PC-3 (cell line): ENCODE results near the gene FNBP1L. TPM values are rescaled to one million over a fixed set of nuclear protein-coding genes. Genes with fewer than 3 reads are reported as not detected.

ENCODE experiments used
- ATAC-seq: fragments of 200-7000 bp; cut with Tn5 transposase; 2 replicates; pipeline ENCODE4 v1.9.1; 2020; ENCODE audit warnings: mild to moderate bottlenecking, moderate library complexity
- BruUV-seq: library from RNA; stranded (reverse); fragments of 400-500 nt; replicated peaks from 2 replicates; lab custom pipeline; 2021; lab: Mats Ljungman, UMichigan
- CTCF ChIA-PET: fragments of 300-600 bp; sonication (Branson Sonifier 250); formaldehyde crosslinking; loops from one replicate; lab custom pipeline; 2022; ENCODE audit warnings: antibody characterized with exemption; lab: Charles Lee
- POLR2A ChIA-PET: fragments of 300-600 bp; sonication (Branson Sonifier 250); formaldehyde crosslinking; loops from one replicate; lab custom pipeline; 2022; ENCODE audit warnings: antibody characterized with exemption; ENCODE audit not compliant: unreplicated experiment; lab: Charles Lee
- DNase-seq: peaks from one replicate; pipeline ENCODE4 v3.0.0-alpha.2; 2015
- H2AFZ ChIP-seq: fragments of 300-600 bp; sonication (generic); 2 replicates; pipeline ENCODE4 v1.6.0; 2016; ENCODE audit warnings: antibody characterized with exemption, low read length
- H3F3A ChIP-seq: fragments of 300-600 bp; sonication (generic); one replicate; pipeline ENCODE4 v1.6.0; 2017; ENCODE audit warnings: antibody characterized with exemption, low read length, control low read depth, mild to moderate bottlenecking; ENCODE audit not compliant: unreplicated experiment
- H3K27ac ChIP-seq: fragments of 300-600 bp; sonication (generic); 2 replicates; pipeline ENCODE4 v1.5.1; 2016; ENCODE audit warnings: mild to moderate bottlenecking, low read length
- H3K27me3 ChIP-seq: fragments of 300-600 bp; sonication (generic); 2 replicates; pipeline ENCODE4 v1.6.1; 2016; ENCODE audit warnings: low read length, mixed read lengths
- H3K36me3 ChIP-seq: fragments of 300-600 bp; sonication (generic); 2 replicates; pipeline ENCODE4 v1.6.1; 2016; ENCODE audit warnings: low read depth, mixed run types, low read length, mixed read lengths
- H3K4me1 ChIP-seq: fragments of 300-600 bp; sonication (generic); 2 replicates; pipeline ENCODE4 v1.5.1; 2016; ENCODE audit warnings: low read length; ENCODE audit not compliant: insufficient read depth
- H3K4me2 ChIP-seq: fragments of 300-600 bp; sonication (generic); 2 replicates; pipeline ENCODE4 v1.6.0; 2016; ENCODE audit warnings: low read length
- H3K4me3 ChIP-seq: fragments of 300-600 bp; sonication (generic); 2 replicates; pipeline ENCODE4 v1.5.1; 2016; ENCODE audit warnings: mild to moderate bottlenecking, low read length, mixed read lengths
- H3K79me2 ChIP-seq: fragments of 300-600 bp; sonication (generic); 2 replicates; pipeline ENCODE4 v1.6.1; 2017; ENCODE audit warnings: low read length, mixed read lengths
- H3K9ac ChIP-seq: fragments of 300-600 bp; sonication (generic); 2 replicates; pipeline ENCODE4 v1.6.0; 2016; ENCODE audit warnings: mild to moderate bottlenecking, low read length
- H3K9me2 ChIP-seq: fragments of 300-600 bp; sonication (generic); replicated peaks from 2 replicates; pipeline ENCODE4 v1.6.1; 2016; ENCODE audit warnings: mixed run types, low read length, mixed read lengths
- H3K9me3 ChIP-seq: fragments of 300-600 bp; sonication (generic); 2 replicates; pipeline ENCODE4 v1.6.1; 2016; ENCODE audit warnings: low read length, mixed read lengths
- H4K20me1 ChIP-seq: fragments of 300-600 bp; sonication (generic); 2 replicates; pipeline ENCODE4 v1.6.1; 2016; ENCODE audit warnings: low read length, mixed read lengths
- EZH2 ChIP-seq: fragments of 300-600 bp; sonication (generic); IDR thresholded peaks from one replicate; pipeline ENCODE4 v1.6.1; 2017; ENCODE audit warnings: antibody characterized with exemption, mild to moderate bottlenecking, low read length; ENCODE audit not compliant: unreplicated experiment
- EZH2phosphoT487 ChIP-seq: fragments of 300-600 bp; sonication (generic); IDR thresholded peaks from 2 replicates; pipeline ENCODE4 v1.6.1; 2018; ENCODE audit warnings: mild to moderate bottlenecking, antibody characterized with exemption, low read length, borderline replicate concordance
- intact Hi-C: fragments of 100-400 bp; cut with micrococcal nuclease; formaldehyde crosslinking; loops from 2 replicates; pipeline ENCODE4 v1.9.0; 2023
- total RNA-seq: library from RNA; depleted of rRNA; stranded (reverse); fragments of >200 nt; gene quantifications from 2 replicates; pipeline ENCODE4 v1.2.3, GENCODE V29; 2014
- TF ChIP-seq, protein P1 (sequence below): fragments of 300-600 bp; sonication (generic); conservative IDR thresholded peaks from 2 replicates; pipeline ENCODE4 v1.5.1; 2017; ENCODE audit warnings: antibody characterized with exemption, low read depth, mild to moderate bottlenecking, low read length

Gene FNBP1L
- total RNA-seq, 1 experiment from 2014 or later = 28.3 TPM

DNA sequence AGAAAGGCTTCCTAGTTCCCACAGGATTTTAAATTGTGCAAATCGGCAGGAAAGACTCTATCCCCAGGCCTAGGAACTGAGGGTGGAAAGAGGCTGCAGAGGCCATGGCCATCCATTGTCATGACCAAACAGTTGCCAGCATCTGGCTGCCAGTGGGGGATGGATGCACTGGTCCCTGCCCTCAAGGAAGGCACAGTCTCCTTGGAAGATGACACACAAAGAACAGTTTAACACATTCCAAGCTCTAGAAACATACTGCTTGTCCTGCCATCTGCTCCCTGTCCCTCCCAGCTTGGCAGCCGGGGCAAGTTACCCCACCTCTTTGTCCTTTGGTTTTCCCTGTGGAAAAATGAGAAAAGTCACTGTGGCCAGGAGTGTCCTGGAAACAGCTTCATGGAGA, 150.5 kb downstream of the FNBP1L start:
- no peaks in the 10 kb centered on the region for H3K9me3 ChIP-seq
- H3K4me1 ChIP-seq = 0 out of 2 replicates have a peak, but pooled peaks cover 6% of the 10 kb centered on the region
- H3K9me2 ChIP-seq = no peaks in the 10 kb centered on the region
- no peak for TF ChIP-seq EZH2
- H3K36me3 ChIP-seq = peaks cover 70% of the 10 kb centered on the region
- BruUV-seq = no TSS peak
- no peaks in the 10 kb centered on the region for H3K27me3 ChIP-seq
- peaks cover 100% of the 10 kb centered on the region for H3K79me2 ChIP-seq
- H3K9ac ChIP-seq = no peak overlapping the region
- intact Hi-C loops = no loop called here
- peaks cover 92% of the 10 kb centered on the region for H4K20me1 ChIP-seq
- H3K27ac ChIP-seq = no peak overlapping the region
- no peak overlapping the region for H2AFZ ChIP-seq
- no peak overlapping the region for H3K4me2 ChIP-seq
- DNase-seq (no peak), ATAC-seq (no peak; the same call in 1 of the 2 replicates)
- no peak overlapping the region for H3K4me3 ChIP-seq
- CTCF ChIA-PET = no interaction called here
- H3F3A ChIP-seq = no peaks in the 10 kb centered on the region
- POLR2A ChIA-PET = no interaction called here

GRCh38 chr1:93598861-93599439, 151.0 kb downstream of the FNBP1L start:
- no peak for DNase-seq
- no peak overlapping the region for H3K4me2 ChIP-seq
- no peak overlapping the region for H2AFZ ChIP-seq
- peaks cover 95% of the 10 kb centered on the region for H4K20me1 ChIP-seq
- no peak overlapping the region for H3K27ac ChIP-seq
- no peaks in the 10 kb centered on the region for H3K9me2 ChIP-seq
- TF ChIP-seq, protein P1, sequence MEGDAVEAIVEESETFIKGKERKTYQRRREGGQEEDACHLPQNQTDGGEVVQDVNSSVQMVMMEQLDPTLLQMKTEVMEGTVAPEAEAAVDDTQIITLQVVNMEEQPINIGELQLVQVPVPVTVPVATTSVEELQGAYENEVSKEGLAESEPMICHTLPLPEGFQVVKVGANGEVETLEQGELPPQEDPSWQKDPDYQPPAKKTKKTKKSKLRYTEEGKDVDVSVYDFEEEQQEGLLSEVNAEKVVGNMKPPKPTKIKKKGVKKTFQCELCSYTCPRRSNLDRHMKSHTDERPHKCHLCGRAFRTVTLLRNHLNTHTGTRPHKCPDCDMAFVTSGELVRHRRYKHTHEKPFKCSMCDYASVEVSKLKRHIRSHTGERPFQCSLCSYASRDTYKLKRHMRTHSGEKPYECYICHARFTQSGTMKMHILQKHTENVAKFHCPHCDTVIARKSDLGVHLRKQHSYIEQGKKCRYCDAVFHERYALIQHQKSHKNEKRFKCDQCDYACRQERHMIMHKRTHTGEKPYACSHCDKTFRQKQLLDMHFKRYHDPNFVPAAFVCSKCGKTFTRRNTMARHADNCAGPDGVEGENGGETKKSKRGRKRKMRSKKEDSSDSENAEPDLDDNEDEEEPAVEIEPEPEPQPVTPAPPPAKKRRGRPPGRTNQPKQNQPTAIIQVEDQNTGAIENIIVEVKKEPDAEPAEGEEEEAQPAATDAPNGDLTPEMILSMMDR = no peak
- TF ChIP-seq EZH2 = no peak
- no peak for TF ChIP-seq EZH2phosphoT487
- H3K4me1 ChIP-seq = 0 out of 2 replicates have a peak, but pooled peaks cover 6% of the 10 kb centered on the region
- no peaks in the 10 kb centered on the region for H3F3A ChIP-seq
- POLR2A ChIA-PET = no interaction called here
- no peak overlapping the region for H3K9ac ChIP-seq
- CTCF ChIA-PET = no interaction called here
- H3K9me3 ChIP-seq = no peaks in the 10 kb centered on the region
- no peak for ATAC-seq
- peaks cover 100% of the 10 kb centered on the region for H3K79me2 ChIP-seq
- H3K27me3 ChIP-seq = no peaks in the 10 kb centered on the region
- peaks cover 73% of the 10 kb centered on the region for H3K36me3 ChIP-seq
- BruUV-seq = no TSS peak
- intact Hi-C loops = no loop called here
- no peak overlapping the region for H3K4me3 ChIP-seq

DNA sequence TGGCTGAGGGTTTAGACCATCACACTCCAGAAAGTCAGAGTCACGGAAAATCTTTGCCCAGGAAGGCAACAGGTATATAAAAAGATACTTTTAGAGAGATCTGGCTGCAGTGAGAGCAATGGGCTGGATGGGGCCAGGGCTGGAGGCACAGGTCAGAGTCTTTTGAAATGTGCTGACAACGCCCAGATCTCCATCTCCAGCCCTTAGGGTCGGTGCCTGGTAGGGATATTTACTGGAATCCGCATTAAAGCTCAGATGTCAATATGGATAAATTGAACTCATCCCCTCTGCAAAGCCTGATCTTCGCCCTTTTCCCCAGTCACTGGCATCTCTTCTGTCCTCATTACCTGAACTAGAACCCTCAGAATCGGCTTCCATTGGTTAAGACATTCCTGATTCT, 151.6 kb downstream of the FNBP1L start:
- Histone ChIP-seq H3K9me2 (no peaks in the 10 kb centered on the region), H3K36me3 (peaks cover 74% of the 10 kb centered on the region), H3K9ac (no peak overlapping the region), H3K4me3 (no peak overlapping the region), H3K27ac (no peak overlapping the region), H3K4me1 (0 out of 2 replicates have a peak, but pooled peaks cover 6% of the 10 kb centered on the region), H2AFZ (no peak overlapping the region), H3K27me3 (no peaks in the 10 kb centered on the region), H3K79me2 (peaks cover 100% of the 10 kb centered on the region), H4K20me1 (peaks cover 95% of the 10 kb centered on the region), H3K4me2 (no peak overlapping the region), H3K9me3 (no peaks in the 10 kb centered on the region), H3F3A (no peaks in the 10 kb centered on the region)
- intact Hi-C loops = no loop called here
- CTCF ChIA-PET = no interaction called here
- no peak for DNase-seq
- TF ChIP-seq, protein P1 = no peak
- no peak for TF ChIP-seq EZH2
- no peak for TF ChIP-seq EZH2phosphoT487
- ATAC-seq = no peak
- POLR2A ChIA-PET = no interaction called here
- BruUV-seq = no TSS peak
